AG09309 (cell line): ENCODE results near the gene ZNF500.

Source experiments
- DNase-seq: peaks from one replicate; pipeline ENCODE4 v3.0.0-alpha.2; 2010; ENCODE audit warnings: low read depth
- H3K4me3 ChIP-seq: 2 replicates; pipeline ENCODE4 v1.5.1; 2011; ENCODE audit warnings: mild to moderate bottlenecking, low read depth, low read length, moderate library complexity; ENCODE audit not compliant: control insufficient read depth
- TF ChIP-seq, protein P1 (sequence below): IDR thresholded peaks from 2 replicates; pipeline ENCODE4 v1.5.1; 2011; ENCODE audit warnings: mild to moderate bottlenecking, low read depth, low read length, inconsistent platforms; ENCODE audit not compliant: insufficient read depth, control insufficient read depth; ENCODE audit errors: missing control alignments

The ZNF500 gene

DNA sequence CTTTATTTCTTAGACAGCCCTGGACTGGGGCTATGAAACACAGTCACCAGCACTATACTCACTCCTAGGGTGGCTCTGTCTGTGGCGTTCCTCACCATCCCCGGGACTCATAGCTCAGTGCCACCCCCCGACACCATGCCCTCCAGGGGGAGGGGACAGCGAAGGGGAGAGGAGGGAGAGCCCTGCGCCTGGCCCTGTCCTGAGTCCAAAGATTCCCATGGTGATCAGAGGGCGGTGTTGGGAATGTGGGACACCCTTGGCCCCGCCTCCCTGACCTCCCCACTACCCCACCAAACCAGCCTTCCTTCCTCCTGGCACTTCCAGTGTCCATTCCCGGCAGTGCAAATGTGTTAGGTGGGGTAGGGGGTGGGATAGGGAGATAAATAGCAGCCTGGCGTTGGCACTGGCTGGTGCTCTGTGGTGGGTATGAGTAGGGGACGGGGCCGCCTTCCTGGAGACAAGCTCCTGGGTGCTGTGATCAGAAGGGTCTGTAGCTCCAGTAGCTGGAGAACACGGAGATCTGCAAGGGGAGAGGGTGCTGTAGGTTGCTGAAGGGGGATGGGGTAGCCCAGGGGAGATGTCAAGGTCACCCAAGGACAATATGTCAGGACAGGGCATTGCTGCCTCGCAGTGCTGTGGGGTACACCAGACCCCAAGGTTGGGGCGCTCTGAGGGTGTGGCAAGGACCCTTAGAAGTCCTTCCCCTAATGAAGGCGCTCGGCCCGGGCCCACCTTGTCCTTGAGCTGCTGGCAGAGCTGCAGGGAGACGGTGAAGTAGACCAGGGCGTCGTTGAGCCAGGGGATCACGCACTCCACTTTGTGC, 30.2 kb upstream of the ZNF500 start:
- TF ChIP-seq, protein P1, sequence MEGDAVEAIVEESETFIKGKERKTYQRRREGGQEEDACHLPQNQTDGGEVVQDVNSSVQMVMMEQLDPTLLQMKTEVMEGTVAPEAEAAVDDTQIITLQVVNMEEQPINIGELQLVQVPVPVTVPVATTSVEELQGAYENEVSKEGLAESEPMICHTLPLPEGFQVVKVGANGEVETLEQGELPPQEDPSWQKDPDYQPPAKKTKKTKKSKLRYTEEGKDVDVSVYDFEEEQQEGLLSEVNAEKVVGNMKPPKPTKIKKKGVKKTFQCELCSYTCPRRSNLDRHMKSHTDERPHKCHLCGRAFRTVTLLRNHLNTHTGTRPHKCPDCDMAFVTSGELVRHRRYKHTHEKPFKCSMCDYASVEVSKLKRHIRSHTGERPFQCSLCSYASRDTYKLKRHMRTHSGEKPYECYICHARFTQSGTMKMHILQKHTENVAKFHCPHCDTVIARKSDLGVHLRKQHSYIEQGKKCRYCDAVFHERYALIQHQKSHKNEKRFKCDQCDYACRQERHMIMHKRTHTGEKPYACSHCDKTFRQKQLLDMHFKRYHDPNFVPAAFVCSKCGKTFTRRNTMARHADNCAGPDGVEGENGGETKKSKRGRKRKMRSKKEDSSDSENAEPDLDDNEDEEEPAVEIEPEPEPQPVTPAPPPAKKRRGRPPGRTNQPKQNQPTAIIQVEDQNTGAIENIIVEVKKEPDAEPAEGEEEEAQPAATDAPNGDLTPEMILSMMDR: no peak
- no peak for DNase-seq
- no peak overlapping the region for H3K4me3 ChIP-seq

- H3K4me3 ChIP-seq: no peak overlapping the region
- no peak for DNase-seq
- TF ChIP-seq, protein P1: no peak
Measured at GRCh38 chr16:4795828-4796572, 29.0 kb upstream of the ZNF500 start.

DNA sequence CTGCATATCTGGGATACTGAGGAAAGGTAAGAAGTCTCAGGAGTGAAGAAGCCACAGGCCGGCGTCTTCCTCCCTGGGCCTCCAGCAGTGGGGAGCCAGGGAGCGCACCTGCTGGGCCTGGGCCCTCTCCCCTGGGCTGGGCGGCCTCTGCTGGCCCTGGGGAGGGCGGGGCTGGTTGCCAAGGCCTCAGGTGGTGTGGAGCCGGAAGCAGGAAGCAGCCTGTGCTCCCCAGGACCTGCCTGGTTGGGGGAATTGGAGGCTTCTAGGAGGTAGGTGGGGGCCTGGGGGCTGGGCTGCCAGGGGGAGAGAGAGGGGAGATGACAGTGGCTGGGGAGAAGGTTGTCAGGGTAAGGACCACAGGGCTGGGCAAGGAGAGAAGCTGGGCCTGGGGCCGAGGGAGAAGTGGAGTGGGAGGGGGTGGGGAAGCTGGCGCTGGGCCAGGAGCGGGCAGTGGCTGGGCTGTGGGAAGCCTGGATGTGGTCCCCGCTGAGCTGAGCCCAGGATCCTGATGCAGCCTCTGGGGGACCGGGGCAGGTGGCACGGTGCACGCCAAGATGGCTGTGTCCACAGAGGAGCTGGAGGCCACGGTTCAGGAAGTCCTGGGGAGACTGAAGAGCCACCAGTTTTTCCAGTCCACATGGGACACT, 28.3 kb upstream of the ZNF500 start, which contains the start of gene SMIM22:
TSS of gene SMIM22 (plus strand) at position 189 of the 647 bp plus-strand sequence. CDS start at position 555, 366 bp downstream.
- DNase-seq: no peak
- H3K4me3 ChIP-seq: no peak within 1 kb of the TSS
- TF ChIP-seq, protein P1: no peak

GRCh38 chr16:4792951-4793513, 26.1 kb upstream of the ZNF500 start:
- TF ChIP-seq, protein P1: no peak
- no peak overlapping the region for H3K4me3 ChIP-seq
- DNase-seq: no peak

- TF ChIP-seq, protein P1: no peak
- DNase-seq: no peak
- no peak overlapping the region for H3K4me3 ChIP-seq
Measured at GRCh38 chr16:4790871-4791270, 23.9 kb upstream of the ZNF500 start.

DNA sequence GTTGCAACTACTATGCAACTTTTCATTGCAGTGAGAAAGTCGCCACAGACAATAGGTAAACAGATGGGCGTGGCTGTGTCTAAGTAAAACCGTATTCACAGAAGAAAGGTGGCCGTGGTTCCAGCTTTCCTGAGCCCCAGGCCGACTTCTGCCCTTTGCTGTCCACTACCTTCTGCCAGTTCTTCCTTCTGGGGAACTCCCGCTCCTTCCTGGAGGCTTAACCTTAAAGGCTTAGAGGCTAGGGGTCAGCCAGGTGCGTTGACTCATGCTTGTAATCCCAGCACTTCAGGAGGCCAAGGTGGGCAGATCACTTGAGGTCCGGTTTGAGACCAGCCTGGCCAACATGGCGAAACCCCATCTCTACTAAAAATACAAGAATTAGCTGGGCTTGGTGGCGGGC, 23.3 kb upstream of the ZNF500 start:
- H3K4me3 ChIP-seq: no peak overlapping the region
- DNase-seq: no peak
- TF ChIP-seq, protein P1: no peak
